ENCODE data around the gene GJC1.
A peak's percentile ranks its signal among the peaks of the same experiment; 100 is the strongest.
"Not testable (repeated sequence)": the region's sequence is repeated elsewhere in the genome, so short reads cannot be mapped to it uniquely, and the experiment has no call there.

Gene GJC1

DNA sequence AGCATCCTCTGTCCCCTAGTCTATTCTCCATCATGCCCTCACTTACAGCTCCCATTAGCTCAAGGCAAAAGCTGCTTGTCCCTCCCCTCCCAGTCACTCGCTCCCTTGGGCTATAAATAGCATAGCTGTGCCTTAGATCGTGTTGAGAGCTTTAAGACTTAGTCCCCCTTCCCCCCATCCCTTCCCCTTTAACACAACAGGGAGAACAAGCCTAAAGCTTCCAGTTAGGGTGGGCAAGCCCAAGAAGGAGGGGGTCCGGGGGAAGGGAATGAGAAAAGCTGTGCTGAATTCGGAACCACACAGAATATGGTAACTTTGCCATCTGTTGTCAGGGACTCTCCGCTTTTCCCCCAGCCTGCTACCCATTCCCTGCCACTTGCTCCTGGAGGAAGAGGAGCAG is 12.7 kb upstream of the GJC1 start:
- H3K27me3 ChIP-seq (replicated peaks; ENCODE audit: control insufficient read depth, insufficient read depth, low read length): no peaks in the 10 kb centered on the region
- H3K9me3 ChIP-seq (ENCODE audit: control insufficient read depth, low read length): no peaks in the 10 kb centered on the region
- H3K36me3 ChIP-seq (ENCODE audit: control insufficient read depth, insufficient read depth, low read length, severe bottlenecking): no peaks in the 10 kb centered on the region
- H3K4me3 ChIP-seq (ENCODE audit: low read length): no peak overlapping the region
- H3K4me1 ChIP-seq (ENCODE audit: control insufficient read depth, insufficient read depth, low read length): peaks cover 3% of the 10 kb centered on the region
- H3K9ac ChIP-seq (ENCODE audit: low read length): no peak overlapping the region
- no peak for DNase-seq (ENCODE audit: low read depth)

DNA sequence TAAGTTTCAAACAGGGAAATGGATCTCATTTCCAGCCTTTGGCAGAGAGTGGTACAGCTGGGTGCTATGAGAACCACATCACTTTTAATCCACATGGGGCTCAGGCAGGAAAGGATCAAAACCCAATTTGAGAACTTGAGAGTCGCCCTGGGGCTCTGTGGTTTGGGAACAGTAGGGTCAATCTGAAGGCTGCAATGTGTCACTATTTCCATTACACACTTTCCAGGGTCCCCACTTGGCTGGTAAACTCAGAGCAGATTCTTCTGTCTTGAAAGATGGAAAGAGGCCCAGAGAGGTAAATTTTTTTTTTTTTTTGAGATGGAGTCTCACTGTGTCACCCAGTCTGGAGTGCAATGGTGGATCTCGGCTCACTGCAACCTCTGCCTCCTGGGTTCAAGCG is 10.8 kb upstream of the GJC1 start:
- Histone ChIP-seq H3K27me3 (replicated peaks; ENCODE audit: control insufficient read depth, insufficient read depth, low read length) (no peaks in the 10 kb centered on the region), H3K9ac (ENCODE audit: low read length) (no peak overlapping the region), H3K36me3 (ENCODE audit: control insufficient read depth, insufficient read depth, low read length, severe bottlenecking) (no peaks in the 10 kb centered on the region), H3K9me3 (ENCODE audit: control insufficient read depth, low read length) (no peaks in the 10 kb centered on the region), H3K4me1 (ENCODE audit: control insufficient read depth, insufficient read depth, low read length) (peaks cover 3% of the 10 kb centered on the region), H3K4me3 (ENCODE audit: low read length) (no peak overlapping the region)
- no peak for DNase-seq (ENCODE audit: low read depth)

DNA sequence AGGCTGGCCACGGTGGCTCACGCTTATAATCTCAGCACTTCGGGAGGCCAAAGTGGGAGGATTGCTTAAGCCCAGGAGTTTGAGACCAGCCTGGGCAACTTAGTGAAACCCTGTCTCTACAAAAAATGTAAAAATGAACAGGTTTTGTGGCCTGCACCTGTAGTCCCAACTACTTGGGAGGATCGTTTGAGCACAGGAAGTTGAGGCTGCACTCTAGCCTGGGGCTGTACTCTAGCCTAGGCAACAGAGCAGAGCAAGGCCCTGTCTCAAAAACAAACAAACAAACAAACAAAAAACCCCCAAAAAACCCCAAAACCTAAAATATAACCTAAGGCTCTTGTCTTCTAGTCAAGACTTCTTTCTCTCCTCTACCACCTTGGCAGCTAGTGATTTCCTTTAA is 10.2 kb upstream of the GJC1 start:
- no peaks in the 10 kb centered on the region for H3K36me3 ChIP-seq (ENCODE audit: control insufficient read depth, insufficient read depth, low read length, severe bottlenecking)
- no peak overlapping the region for H3K9ac ChIP-seq (ENCODE audit: low read length)
- no peak for DNase-seq (ENCODE audit: low read depth)
- H3K4me1 ChIP-seq (ENCODE audit: control insufficient read depth, insufficient read depth, low read length): peaks cover 3% of the 10 kb centered on the region
- H3K9me3 ChIP-seq (ENCODE audit: control insufficient read depth, low read length): no peaks in the 10 kb centered on the region
- H3K4me3 ChIP-seq (ENCODE audit: low read length): no peak overlapping the region
- no peaks in the 10 kb centered on the region for H3K27me3 ChIP-seq (replicated peaks; ENCODE audit: control insufficient read depth, insufficient read depth, low read length)

DNA sequence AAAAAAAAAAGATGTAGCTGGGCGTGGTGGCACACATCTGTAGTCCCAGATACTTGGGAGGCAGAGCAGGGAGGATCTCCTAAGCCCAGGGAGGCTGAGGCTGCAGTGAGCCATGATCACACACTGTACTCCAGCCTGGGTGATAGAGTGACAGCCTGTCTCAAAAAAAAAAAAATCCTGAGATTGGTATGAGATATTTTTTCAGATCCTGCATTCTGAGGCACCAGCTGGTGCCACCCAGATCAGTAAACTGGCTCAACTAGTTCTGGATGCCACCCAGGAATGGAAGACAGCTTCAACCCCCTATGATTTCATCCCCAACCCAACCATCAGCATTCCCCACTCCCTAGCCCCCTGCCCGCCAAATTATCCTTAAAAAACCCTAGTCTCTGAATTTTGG is 7.1 kb upstream of the GJC1 start:
- no peaks in the 10 kb centered on the region for H3K4me1 ChIP-seq (ENCODE audit: control insufficient read depth, insufficient read depth, low read length)
- H3K9me3 ChIP-seq (ENCODE audit: control insufficient read depth, low read length): no peaks in the 10 kb centered on the region
- no peak for DNase-seq (ENCODE audit: low read depth)
- no peaks in the 10 kb centered on the region for H3K27me3 ChIP-seq (replicated peaks; ENCODE audit: control insufficient read depth, insufficient read depth, low read length)
- H3K9ac ChIP-seq (ENCODE audit: low read length): no peak overlapping the region
- H3K4me3 ChIP-seq (ENCODE audit: low read length): no peak overlapping the region
- no peaks in the 10 kb centered on the region for H3K36me3 ChIP-seq (ENCODE audit: control insufficient read depth, insufficient read depth, low read length, severe bottlenecking)

DNA sequence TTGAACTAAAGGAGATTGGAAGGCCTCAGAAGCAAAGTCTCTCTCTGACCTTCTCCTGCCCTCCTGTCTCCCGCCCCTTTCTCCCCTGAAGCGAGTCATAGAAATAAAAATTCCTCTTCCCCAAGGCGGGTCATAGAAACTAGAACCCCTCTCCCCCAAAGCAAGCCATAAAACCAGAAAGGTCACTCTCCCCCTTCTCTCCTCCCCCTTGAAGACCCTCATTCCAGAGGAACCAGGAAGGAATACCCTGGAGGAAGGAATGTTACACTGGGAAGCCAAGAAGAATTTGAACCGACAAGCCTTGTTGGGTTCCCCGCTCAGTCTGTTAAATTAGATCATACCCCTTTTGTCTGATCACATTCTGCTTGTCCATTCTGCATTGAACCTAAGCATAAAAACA is 2.7 kb upstream of the GJC1 start:
- no peak for DNase-seq (ENCODE audit: low read depth)
- peaks cover 11% of the 10 kb centered on the region for H3K4me1 ChIP-seq (ENCODE audit: control insufficient read depth, insufficient read depth, low read length)
- no peak overlapping the region for H3K4me3 ChIP-seq (ENCODE audit: low read length)
- H3K9ac ChIP-seq (ENCODE audit: low read length): no peak overlapping the region
- H3K27me3 ChIP-seq (replicated peaks; ENCODE audit: control insufficient read depth, insufficient read depth, low read length): no peaks in the 10 kb centered on the region
- H3K36me3 ChIP-seq (ENCODE audit: control insufficient read depth, insufficient read depth, low read length, severe bottlenecking): no peaks in the 10 kb centered on the region
- no peaks in the 10 kb centered on the region for H3K9me3 ChIP-seq (ENCODE audit: control insufficient read depth, low read length)

DNA sequence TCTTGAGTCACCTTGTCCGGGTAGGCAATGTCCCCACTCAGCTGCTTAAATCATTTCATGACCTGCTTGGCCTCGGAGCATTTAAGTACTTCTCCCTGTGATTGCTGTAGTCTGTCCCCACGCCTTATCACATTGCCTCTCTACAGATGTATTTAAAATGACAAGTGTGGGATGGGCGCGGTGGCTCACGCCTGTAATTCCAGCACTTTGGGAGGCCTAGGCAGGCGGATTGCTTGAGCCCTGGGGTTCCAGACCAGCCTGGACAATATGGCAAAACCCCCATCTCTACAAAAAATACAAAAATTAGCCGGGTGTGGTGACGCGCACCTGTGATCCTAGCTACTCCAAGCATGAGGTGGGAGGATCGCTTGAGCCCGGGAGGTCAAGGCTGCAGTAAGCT is 1.3 kb upstream of the GJC1 start:
- peaks cover 12% of the 10 kb centered on the region for H3K4me1 ChIP-seq (ENCODE audit: control insufficient read depth, insufficient read depth, low read length)
- no peaks in the 10 kb centered on the region for H3K36me3 ChIP-seq (ENCODE audit: control insufficient read depth, insufficient read depth, low read length, severe bottlenecking)
- no peak overlapping the region for H3K9ac ChIP-seq (ENCODE audit: low read length)
- no peaks in the 10 kb centered on the region for H3K9me3 ChIP-seq (ENCODE audit: control insufficient read depth, low read length)
- no peak for DNase-seq (ENCODE audit: low read depth)
- no peaks in the 10 kb centered on the region for H3K27me3 ChIP-seq (replicated peaks; ENCODE audit: control insufficient read depth, insufficient read depth, low read length)
- H3K4me3 ChIP-seq (ENCODE audit: low read length): no peak overlapping the region

DNA sequence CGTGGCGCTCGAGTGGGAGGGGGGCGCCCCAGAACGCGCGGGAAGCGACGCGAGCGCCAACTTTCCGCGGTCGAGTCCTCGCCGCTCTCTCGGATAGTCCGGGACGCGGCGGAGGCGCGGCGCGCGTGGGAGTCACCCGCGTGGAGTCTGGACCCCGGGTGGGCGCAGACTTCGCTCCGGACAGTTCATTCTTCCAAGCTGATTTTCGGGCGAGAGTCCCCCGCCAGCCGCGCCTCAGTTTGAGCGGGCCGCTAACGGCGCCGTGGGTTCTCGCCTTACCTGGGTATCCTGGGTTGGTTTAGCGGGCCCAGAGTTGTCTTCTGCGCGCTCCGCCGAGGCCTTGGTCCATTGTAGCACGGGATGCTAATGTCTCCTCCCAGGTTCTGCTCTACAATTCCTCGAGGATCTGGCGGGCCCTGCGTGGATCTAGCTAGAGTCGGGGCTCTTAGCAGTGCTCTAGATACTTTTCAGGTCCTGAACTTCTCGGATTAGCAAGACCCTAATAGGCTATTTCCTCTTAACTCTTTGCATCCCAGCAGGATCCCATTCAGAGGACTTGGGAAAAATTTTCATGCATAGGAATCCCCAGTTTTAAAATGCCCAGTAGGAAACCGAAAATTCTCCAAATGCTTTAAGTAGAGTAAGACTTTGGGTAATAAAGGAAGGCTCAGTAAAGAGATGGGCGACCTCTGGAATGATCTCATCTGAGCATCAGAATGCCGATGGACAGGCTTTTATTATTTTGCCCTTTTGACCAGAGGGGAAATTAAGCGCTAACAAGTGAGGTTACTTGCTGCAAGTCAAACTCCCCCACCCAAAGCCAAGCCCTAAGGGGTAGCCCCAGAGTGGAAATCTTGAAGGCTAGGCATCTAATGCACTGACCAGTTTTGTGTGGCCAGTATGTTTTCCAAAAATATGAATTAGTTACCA is 537 bp upstream of the GJC1 start:
- H3K9me3 ChIP-seq (ENCODE audit: control insufficient read depth, low read length): no peaks in the 10 kb centered on the region
- peaks cover 12% of the 10 kb centered on the region for H3K4me1 ChIP-seq (ENCODE audit: control insufficient read depth, insufficient read depth, low read length)
- peak; percentile 66 for DNase-seq (ENCODE audit: low read depth)
- no peaks in the 10 kb centered on the region for H3K36me3 ChIP-seq (ENCODE audit: control insufficient read depth, insufficient read depth, low read length, severe bottlenecking)
- peak overlapping the region; percentile 81 for H3K9ac ChIP-seq (ENCODE audit: low read length)
- peak overlapping the region; percentile 90 for H3K4me3 ChIP-seq (ENCODE audit: low read length)
- H3K27me3 ChIP-seq (replicated peaks; ENCODE audit: control insufficient read depth, insufficient read depth, low read length): no peaks in the 10 kb centered on the region

DNA sequence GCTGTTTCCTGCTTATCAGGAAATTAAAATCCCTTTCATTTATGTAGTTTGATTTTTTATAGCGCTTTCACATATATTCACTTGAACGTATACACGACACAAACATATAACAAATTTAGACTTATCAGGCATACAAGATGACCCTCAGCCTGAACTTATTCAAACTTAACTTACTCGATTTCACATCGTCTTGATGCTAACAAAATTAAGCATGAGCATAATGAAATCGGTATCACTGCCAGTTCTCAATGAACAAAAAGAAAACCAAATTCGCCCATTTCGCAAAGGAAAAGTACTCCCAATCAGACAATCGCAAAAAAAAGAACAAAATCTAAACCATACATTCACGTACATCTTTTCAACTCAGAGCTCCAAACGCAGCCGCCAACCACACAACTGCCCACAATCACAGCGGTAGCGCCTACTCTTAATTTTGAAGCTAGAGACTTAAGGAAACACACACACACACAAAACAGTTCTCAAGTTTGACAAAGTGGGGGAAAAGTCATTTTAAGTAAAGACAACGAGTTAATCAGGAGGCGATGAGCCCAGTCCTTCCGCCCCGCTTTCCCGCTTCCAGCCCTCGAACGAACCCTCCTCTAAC is 1.1 kb downstream of the GJC1 start:
- peak; percentile 64 for DNase-seq (ENCODE audit: low read depth)
- H3K9ac ChIP-seq (ENCODE audit: low read length): peak overlapping the region; percentile 84
- peak overlapping the region; percentile 90 for H3K4me3 ChIP-seq (ENCODE audit: low read length)
- peaks cover 12% of the 10 kb centered on the region for H3K4me1 ChIP-seq (ENCODE audit: control insufficient read depth, insufficient read depth, low read length)
- H3K27me3 ChIP-seq (replicated peaks; ENCODE audit: control insufficient read depth, insufficient read depth, low read length): no peaks in the 10 kb centered on the region
- no peaks in the 10 kb centered on the region for H3K36me3 ChIP-seq (ENCODE audit: control insufficient read depth, insufficient read depth, low read length, severe bottlenecking)
- H3K9me3 ChIP-seq (ENCODE audit: control insufficient read depth, low read length): no peaks in the 10 kb centered on the region

DNA sequence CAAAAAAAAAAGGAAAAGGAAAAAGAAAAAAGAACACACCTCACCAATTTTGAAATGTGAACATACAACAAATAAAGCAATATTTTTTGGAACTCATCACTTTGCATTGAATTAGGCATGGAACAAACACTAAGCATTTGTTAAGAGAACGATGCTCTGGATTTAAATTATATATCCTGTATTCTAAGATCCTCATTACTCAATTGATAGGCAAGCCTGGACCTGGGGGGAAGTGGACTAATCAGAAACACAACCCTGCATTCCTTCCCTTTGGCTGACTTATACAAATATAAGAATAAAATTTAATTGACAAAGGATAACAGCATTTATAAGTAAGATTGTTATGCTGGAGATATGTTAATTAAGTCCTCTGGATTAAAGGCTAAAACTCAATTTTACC is 2.2 kb downstream of the GJC1 start:
- peak; percentile 43 for DNase-seq (ENCODE audit: low read depth)
- Histone ChIP-seq H3K36me3 (ENCODE audit: control insufficient read depth, insufficient read depth, low read length, severe bottlenecking) (no peaks in the 10 kb centered on the region), H3K9me3 (ENCODE audit: control insufficient read depth, low read length) (no peaks in the 10 kb centered on the region), H3K27me3 (replicated peaks; ENCODE audit: control insufficient read depth, insufficient read depth, low read length) (no peaks in the 10 kb centered on the region), H3K4me1 (ENCODE audit: control insufficient read depth, insufficient read depth, low read length) (peaks cover 15% of the 10 kb centered on the region), H3K4me3 (ENCODE audit: low read length) (peak overlapping the region; percentile 90), H3K9ac (ENCODE audit: low read length) (peak overlapping the region; percentile 84)

DNA sequence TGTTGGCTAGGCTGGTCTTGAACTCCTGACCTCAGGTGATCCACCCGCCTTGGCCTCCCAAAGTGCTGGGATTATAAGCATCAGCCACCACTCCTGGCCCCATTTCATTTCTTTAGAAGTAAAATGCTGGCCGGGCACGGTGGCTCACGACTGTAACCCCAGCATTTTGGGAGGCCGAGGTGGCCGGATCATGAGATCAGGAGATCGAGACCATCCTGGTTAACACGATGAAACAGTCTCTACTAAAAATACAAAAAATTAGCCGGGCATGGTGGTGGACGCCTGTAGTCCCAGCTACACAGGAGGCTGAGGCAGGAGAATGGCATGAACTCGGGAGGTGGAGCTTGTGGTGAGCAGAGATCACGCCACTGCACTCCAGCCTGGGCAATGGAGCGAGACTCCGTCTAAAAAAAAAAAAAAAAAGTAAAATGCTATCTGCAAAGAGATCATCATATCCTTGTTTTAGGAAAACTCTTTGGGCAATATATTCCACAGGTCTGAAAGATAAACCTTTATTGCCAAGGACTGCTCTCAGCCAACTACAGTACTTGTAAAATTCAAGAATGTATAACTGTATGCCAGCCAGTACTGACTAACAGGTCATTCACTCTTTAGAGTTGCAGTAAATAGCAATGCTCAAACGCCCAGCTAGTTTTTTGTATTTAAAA is 3.8 kb downstream of the GJC1 start:
- DNase-seq (ENCODE audit: low read depth): no peak
- no peaks in the 10 kb centered on the region for H3K9me3 ChIP-seq (ENCODE audit: control insufficient read depth, low read length)
- no peaks in the 10 kb centered on the region for H3K36me3 ChIP-seq (ENCODE audit: control insufficient read depth, insufficient read depth, low read length, severe bottlenecking)
- H3K4me3 ChIP-seq (ENCODE audit: low read length): no peak overlapping the region
- H3K9ac ChIP-seq (ENCODE audit: low read length): no peak overlapping the region
- H3K27me3 ChIP-seq (replicated peaks; ENCODE audit: control insufficient read depth, insufficient read depth, low read length): no peaks in the 10 kb centered on the region
- H3K4me1 ChIP-seq (ENCODE audit: control insufficient read depth, insufficient read depth, low read length): peaks cover 20% of the 10 kb centered on the region

DNA sequence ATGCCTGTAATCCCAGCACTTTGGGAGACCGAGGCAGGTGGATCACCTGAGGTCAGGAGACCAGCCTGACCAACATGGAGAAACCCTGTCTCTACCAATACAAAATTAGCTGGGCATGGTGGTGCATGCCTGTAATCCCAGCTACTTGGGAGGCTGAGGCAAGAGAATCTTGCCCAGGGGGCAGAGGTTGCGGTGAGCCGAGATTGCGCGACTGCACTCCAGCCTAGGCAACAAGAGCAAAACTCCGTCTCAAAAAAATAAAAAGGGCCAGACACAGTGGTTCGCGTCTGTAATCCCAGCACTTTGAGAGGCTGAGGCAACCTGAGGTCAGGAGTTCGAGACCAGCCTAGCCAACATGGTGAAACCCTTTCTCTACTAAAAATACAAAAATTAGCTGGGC is 4.9 kb downstream of the GJC1 start:
- peaks cover 27% of the 10 kb centered on the region for H3K4me1 ChIP-seq (ENCODE audit: control insufficient read depth, insufficient read depth, low read length)
- not testable (repeated sequence) for H3K27me3 ChIP-seq (replicated peaks; ENCODE audit: control insufficient read depth, insufficient read depth, low read length); DNase-seq (ENCODE audit: low read depth); H3K4me3 ChIP-seq (ENCODE audit: low read length); H3K9ac ChIP-seq (ENCODE audit: low read length); H3K36me3 ChIP-seq (ENCODE audit: control insufficient read depth, insufficient read depth, low read length, severe bottlenecking); H3K9me3 ChIP-seq (ENCODE audit: control insufficient read depth, low read length)
